Activated B cell treated with CpG ODN at 0.5 μM for 24 hours (primary cell): Measurements from ENCODE around the gene CTTNBP2NL. TPM values are rescaled to one million over a fixed set of nuclear protein-coding genes. Genes with fewer than 3 reads are reported as not detected.
"Not testable (repeated sequence)": the region's sequence is repeated elsewhere in the genome, so short reads cannot be mapped to it uniquely, and the experiment has no call there.

ENCODE experiments used
- ATAC-seq: fragments of 200-7000 bp; cut with Tn5 transposase; one replicate; pipeline ENCODE4 v1.10.0; 2021; ENCODE audit warnings: low read depth, mild to moderate bottlenecking, moderate library complexity
- CTCF ChIA-PET: fragments of 350-600 bp; sonication (Branson Sonifier 250); formaldehyde crosslinking; loops from one replicate; lab custom pipeline; 2021; ENCODE audit warnings: antibody characterized with exemption; lab: Charles Lee
- POLR2A ChIA-PET: fragments of 350-600 bp; sonication (Branson Sonifier 250); formaldehyde crosslinking; loops from one replicate; lab custom pipeline; 2021; ENCODE audit warnings: antibody characterized with exemption; lab: Charles Lee
- DNase-seq: peaks from one replicate; pipeline ENCODE4 v3.0.0; 2022
- H3K27ac Mint-ChIP-seq: one replicate; pipeline ENCODE4 v1.8.0; 2020; ENCODE audit warnings: mixed read lengths
- H3K27me3 Mint-ChIP-seq: one replicate; pipeline ENCODE4 v1.8.0; 2021; ENCODE audit warnings: mixed read lengths
- H3K36me3 Mint-ChIP-seq: one replicate; pipeline ENCODE4 v1.8.0; 2021; ENCODE audit warnings: low read depth, mixed read lengths
- H3K4me1 Mint-ChIP-seq: one replicate; pipeline ENCODE4 v1.8.0; 2021; ENCODE audit warnings: mixed read lengths
- H3K4me3 Mint-ChIP-seq: one replicate; pipeline ENCODE4 v1.8.0; 2020; ENCODE audit warnings: mild to moderate bottlenecking, mixed read lengths
- H3K9me3 Mint-ChIP-seq: one replicate; pipeline ENCODE4 v1.8.0; 2020; ENCODE audit warnings: mixed read lengths
- CTCF ChIP-seq: fragments of 200-600 bp; IDR thresholded peaks from one replicate; pipeline ENCODE4 v1.8.0; 2022; ENCODE audit warnings: antibody characterized with exemption, mild to moderate bottlenecking
- intact Hi-C: fragments of 100-400 bp; cut with micrococcal nuclease; formaldehyde crosslinking; loops from one replicate; pipeline ENCODE4 v1.15.1; 2024
- total RNA-seq: library from RNA; stranded (reverse); gene quantifications from 2 replicates; pipeline ENCODE4 v1.2.3, GENCODE V29; 2022

Gene CTTNBP2NL
- total RNA-seq, 1 donor from 2014 or later: 14.1 TPM

GRCh38 chr1:112477550-112477949 lies 81.5 kb downstream of the CTTNBP2NL start:
- Mint-ChIP-seq H3K27ac (no peak overlapping the region), H3K4me3 (no peak overlapping the region), H3K4me1 (no peaks in the 10 kb centered on the region), H3K36me3 (peaks cover 3% of the 10 kb centered on the region), H3K27me3 (peaks cover 7% of the 10 kb centered on the region), H3K9me3 (peaks cover 27% of the 10 kb centered on the region)
- ChIA-PET CTCF (no interaction called here), POLR2A (no interaction called here)
- TF ChIP-seq CTCF: no peak
- intact Hi-C loops: no loop called here
- no peak for DNase-seq
- no peak for ATAC-seq

GRCh38 chr1:112478314-112478713 lies 82.3 kb downstream of the CTTNBP2NL start:
- Mint-ChIP-seq H3K27ac (no peak overlapping the region), H3K4me3 (no peak overlapping the region), H3K4me1 (no peaks in the 10 kb centered on the region), H3K27me3 (peaks cover 7% of the 10 kb centered on the region), H3K9me3 (peaks cover 27% of the 10 kb centered on the region), H3K36me3 (peaks cover 3% of the 10 kb centered on the region)
- no peak for ATAC-seq
- CTCF ChIA-PET: no interaction called here
- no peak for DNase-seq
- POLR2A ChIA-PET: no interaction called here
- no peak for TF ChIP-seq CTCF
- intact Hi-C loops: no loop called here

GRCh38 chr1:112486063-112486462 lies 90.0 kb downstream of the CTTNBP2NL start:
- H3K4me1 Mint-ChIP-seq, intact Hi-C loops, ATAC-seq: not testable (repeated sequence)

GRCh38 chr1:112487686-112488085 lies 91.7 kb downstream of the CTTNBP2NL start:
- H3K27ac Mint-ChIP-seq, H3K4me1 Mint-ChIP-seq, intact Hi-C loops, H3K36me3 Mint-ChIP-seq, H3K27me3 Mint-ChIP-seq, ATAC-seq, H3K9me3 Mint-ChIP-seq, DNase-seq, H3K4me3 Mint-ChIP-seq, CTCF ChIA-PET: not testable (repeated sequence)
- POLR2A ChIA-PET: interaction anchor here (0.7 kb wide), 1 partner anchor 107 kb away, joined by 8 read pairs; no protein-coding TSS in a partner anchor

More at GRCh38 chr1:112486063-112486462, 90.0 kb downstream of the CTTNBP2NL start:
- POLR2A ChIA-PET, H3K27ac Mint-ChIP-seq, H3K36me3 Mint-ChIP-seq, DNase-seq, CTCF ChIA-PET, H3K9me3 Mint-ChIP-seq, H3K27me3 Mint-ChIP-seq, H3K4me3 Mint-ChIP-seq: not testable (repeated sequence)

GRCh38 chr1:112488141-112488540 lies 92.1 kb downstream of the CTTNBP2NL start:
- CTCF ChIA-PET: no interaction called here
- Mint-ChIP-seq H3K4me1 (no peaks in the 10 kb centered on the region), H3K27ac (no peak overlapping the region), H3K9me3 (no peaks in the 10 kb centered on the region), H3K36me3 (no peaks in the 10 kb centered on the region), H3K27me3 (peaks cover 9% of the 10 kb centered on the region), H3K4me3 (no peak overlapping the region)
- POLR2A ChIA-PET: no interaction called here
- intact Hi-C loops: no loop called here
- no peak for TF ChIP-seq CTCF
- ATAC-seq (no peak), DNase-seq (no peak)

GRCh38 chr1:112492076-112492475 lies 96.1 kb downstream of the CTTNBP2NL start:
- Mint-ChIP-seq H3K4me3 (no peak overlapping the region), H3K27ac (no peak overlapping the region), H3K9me3 (no peaks in the 10 kb centered on the region), H3K4me1 (no peaks in the 10 kb centered on the region), H3K27me3 (peaks cover 19% of the 10 kb centered on the region), H3K36me3 (no peaks in the 10 kb centered on the region)
- DNase-seq (no peak), ATAC-seq (no peak)
- no peak for TF ChIP-seq CTCF
- intact Hi-C loops: no loop called here
- POLR2A ChIA-PET: no interaction called here
- CTCF ChIA-PET: no interaction called here
